Measurements from ENCODE around the gene LY6G6D.

- no peak for TF ChIP-seq EZH2 (IDR thresholded peaks at IDR 0.05; ENCODE audit: borderline replicate concordance, insufficient read depth, low read depth, low read length, poor library complexity, severe bottlenecking)
- no peak for TF ChIP-seq CTCF (IDR thresholded peaks at IDR 0.05)
Observed at GRCh38 chr6:31749301-31750036, 34.3 kb downstream of the LY6G6D start.
